ENCODE results near the gene SLFNL1. TPM values are rescaled to one million over a fixed set of nuclear protein-coding genes. Genes with fewer than 3 reads are reported as not detected.

The SLFNL1 gene
- total RNA-seq, 1 experiment from 2014 or later = 0.18 TPM

DNA sequence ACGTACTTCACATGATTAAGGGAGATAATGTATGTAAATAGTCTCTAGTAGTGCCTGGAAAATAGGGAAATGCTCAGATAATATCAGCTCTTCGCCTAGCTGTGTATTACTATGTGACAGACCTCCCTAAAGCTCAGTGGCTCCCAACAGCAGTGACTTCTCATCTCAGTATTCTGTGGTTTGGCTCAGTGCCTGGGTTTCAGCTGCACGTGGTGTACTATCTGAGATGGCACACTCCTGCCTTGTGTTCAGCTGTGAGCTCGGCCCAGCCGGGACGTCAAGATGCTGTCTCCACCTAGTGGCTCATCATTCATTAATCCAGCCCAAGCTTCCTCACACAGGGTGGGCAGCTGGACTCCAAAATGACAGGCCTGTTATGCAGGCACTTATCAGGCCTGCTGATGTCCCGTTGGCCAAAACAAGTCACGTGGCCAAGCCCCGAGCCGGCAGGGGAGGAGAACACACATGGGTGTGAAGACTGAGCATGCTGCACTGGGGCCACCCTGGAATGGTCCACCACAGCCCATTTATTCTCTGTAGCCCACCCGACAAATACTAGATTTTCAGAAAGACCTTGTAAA lies 17.8 kb downstream of the SLFNL1 start:
- Histone ChIP-seq H3K36me3 (ENCODE audit: control insufficient read depth, insufficient read depth, low read length) (no peaks in the 10 kb centered on the region), H3K9me3 (no peaks in the 10 kb centered on the region), H3K4me3 (ENCODE audit: low read depth, low read length) (no peak overlapping the region), H3K27me3 (replicated peaks; ENCODE audit: control insufficient read depth, insufficient read depth, low read length) (no peaks in the 10 kb centered on the region), H3K4me1 (no peaks in the 10 kb centered on the region)
- Mint-ChIP-seq H3K36me3 (ENCODE audit: insufficient read depth, unreplicated experiment) (peaks cover 92% of the 10 kb centered on the region), H3K4me1 (ENCODE audit: low read depth, unreplicated experiment) (no peaks in the 10 kb centered on the region), H3K27me3 (ENCODE audit: insufficient read depth, unreplicated experiment) (no peaks in the 10 kb centered on the region), H3K9me3 (ENCODE audit: unreplicated experiment) (no peaks in the 10 kb centered on the region), H3K27ac (ENCODE audit: unreplicated experiment) (no peak overlapping the region), H3K4me3 (ENCODE audit: unreplicated experiment) (no peak overlapping the region)
- BruUV-seq (replicated peaks) = no TSS peak
- peak in 1 of 2 experiments; percentile 36 for DNase-seq
- CTCF ChIA-PET = no interaction called here
- TF ChIP-seq, protein P1, sequence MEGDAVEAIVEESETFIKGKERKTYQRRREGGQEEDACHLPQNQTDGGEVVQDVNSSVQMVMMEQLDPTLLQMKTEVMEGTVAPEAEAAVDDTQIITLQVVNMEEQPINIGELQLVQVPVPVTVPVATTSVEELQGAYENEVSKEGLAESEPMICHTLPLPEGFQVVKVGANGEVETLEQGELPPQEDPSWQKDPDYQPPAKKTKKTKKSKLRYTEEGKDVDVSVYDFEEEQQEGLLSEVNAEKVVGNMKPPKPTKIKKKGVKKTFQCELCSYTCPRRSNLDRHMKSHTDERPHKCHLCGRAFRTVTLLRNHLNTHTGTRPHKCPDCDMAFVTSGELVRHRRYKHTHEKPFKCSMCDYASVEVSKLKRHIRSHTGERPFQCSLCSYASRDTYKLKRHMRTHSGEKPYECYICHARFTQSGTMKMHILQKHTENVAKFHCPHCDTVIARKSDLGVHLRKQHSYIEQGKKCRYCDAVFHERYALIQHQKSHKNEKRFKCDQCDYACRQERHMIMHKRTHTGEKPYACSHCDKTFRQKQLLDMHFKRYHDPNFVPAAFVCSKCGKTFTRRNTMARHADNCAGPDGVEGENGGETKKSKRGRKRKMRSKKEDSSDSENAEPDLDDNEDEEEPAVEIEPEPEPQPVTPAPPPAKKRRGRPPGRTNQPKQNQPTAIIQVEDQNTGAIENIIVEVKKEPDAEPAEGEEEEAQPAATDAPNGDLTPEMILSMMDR (IDR thresholded peaks at IDR 0.05; ENCODE audit: insufficient read depth in 1 of 2, low read depth in 1 of 2, low read length in 1 of 2, severe bottlenecking in 1 of 2, unreplicated experiment in 1 of 2) = no peak
- intact Hi-C loops (cut with micrococcal nuclease; ENCODE audit: unreplicated experiment) = no loop called here
- POLR2A ChIA-PET = no interaction called here

DNA sequence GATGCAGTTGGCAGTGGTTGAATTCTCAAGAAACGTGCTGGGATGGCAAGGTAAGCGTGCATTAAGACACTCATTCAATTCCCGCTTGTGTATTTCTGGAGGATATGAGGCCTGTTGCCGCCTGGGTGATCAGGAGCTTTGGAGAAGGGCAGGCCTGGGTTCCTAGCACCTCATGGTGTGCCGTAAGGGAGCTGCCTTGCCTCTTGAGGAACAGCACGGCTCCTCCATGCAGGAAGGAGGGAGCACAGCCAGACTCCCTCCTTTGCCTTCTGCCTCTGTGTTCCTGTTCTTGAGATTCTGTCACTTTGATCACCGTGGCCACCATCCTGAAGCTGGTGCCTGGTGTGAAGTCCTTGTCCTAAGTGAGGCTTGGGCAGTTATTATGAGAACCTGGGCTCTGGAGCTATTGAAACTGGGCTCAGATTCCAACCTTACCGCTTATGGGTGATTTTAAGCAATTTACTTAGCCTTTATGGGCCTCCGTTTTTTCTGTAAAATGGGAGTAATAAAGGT lies 18.3 kb downstream of the SLFNL1 start:
- intact Hi-C loops (cut with micrococcal nuclease; ENCODE audit: unreplicated experiment) = no loop called here
- Histone ChIP-seq H3K4me3 (ENCODE audit: low read depth, low read length) (no peak overlapping the region), H3K36me3 (ENCODE audit: control insufficient read depth, insufficient read depth, low read length) (no peaks in the 10 kb centered on the region), H3K9me3 (no peaks in the 10 kb centered on the region), H3K27me3 (replicated peaks; ENCODE audit: control insufficient read depth, insufficient read depth, low read length) (no peaks in the 10 kb centered on the region), H3K4me1 (no peaks in the 10 kb centered on the region)
- Mint-ChIP-seq H3K9me3 (ENCODE audit: unreplicated experiment) (no peaks in the 10 kb centered on the region), H3K4me3 (ENCODE audit: unreplicated experiment) (no peak overlapping the region), H3K36me3 (ENCODE audit: insufficient read depth, unreplicated experiment) (peaks cover 92% of the 10 kb centered on the region), H3K27me3 (ENCODE audit: insufficient read depth, unreplicated experiment) (no peaks in the 10 kb centered on the region), H3K4me1 (ENCODE audit: low read depth, unreplicated experiment) (no peaks in the 10 kb centered on the region), H3K27ac (ENCODE audit: unreplicated experiment) (no peak overlapping the region)
- CTCF ChIA-PET = no interaction called here
- BruUV-seq (replicated peaks) = no TSS peak
- TF ChIP-seq, protein P1 (IDR thresholded peaks at IDR 0.05; ENCODE audit: insufficient read depth in 1 of 2, low read depth in 1 of 2, low read length in 1 of 2, severe bottlenecking in 1 of 2, unreplicated experiment in 1 of 2) = no peak
- POLR2A ChIA-PET = no interaction called here
- no peak for DNase-seq

DNA sequence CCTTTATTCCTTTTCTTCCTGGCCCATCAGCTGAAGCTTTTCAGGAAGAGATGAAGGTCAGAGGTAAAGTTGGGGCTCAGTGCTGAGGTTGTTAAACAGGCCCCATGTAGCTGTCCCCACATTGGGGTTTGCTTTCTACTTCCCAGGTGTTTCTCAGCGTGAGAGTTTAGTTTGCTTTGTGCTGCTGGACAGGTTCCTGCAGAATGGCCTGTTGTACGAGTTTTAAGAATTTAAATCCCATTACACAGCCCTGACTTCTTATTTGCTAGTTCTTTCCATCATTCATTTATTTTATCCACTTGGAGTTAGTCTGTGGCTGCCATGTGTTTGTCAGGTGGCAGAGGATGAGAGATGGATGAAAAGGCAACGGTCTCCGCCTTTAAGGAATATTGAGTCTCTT lies 22.9 kb downstream of the SLFNL1 start:
- DNase-seq = no peak
- Mint-ChIP-seq H3K36me3 (ENCODE audit: insufficient read depth, unreplicated experiment) (peaks cover 99% of the 10 kb centered on the region), H3K4me3 (ENCODE audit: unreplicated experiment) (no peak overlapping the region), H3K9me3 (ENCODE audit: unreplicated experiment) (no peaks in the 10 kb centered on the region), H3K27ac (ENCODE audit: unreplicated experiment) (no peak overlapping the region), H3K27me3 (ENCODE audit: insufficient read depth, unreplicated experiment) (no peaks in the 10 kb centered on the region), H3K4me1 (ENCODE audit: low read depth, unreplicated experiment) (no peaks in the 10 kb centered on the region)
- intact Hi-C loops (cut with micrococcal nuclease; ENCODE audit: unreplicated experiment) = no loop called here
- no TSS peak for BruUV-seq (replicated peaks)
- TF ChIP-seq, protein P1 (IDR thresholded peaks at IDR 0.05; ENCODE audit: insufficient read depth in 1 of 2, low read depth in 1 of 2, low read length in 1 of 2, severe bottlenecking in 1 of 2, unreplicated experiment in 1 of 2) = no peak
- no peak overlapping the region for H3K4me3 ChIP-seq (ENCODE audit: low read depth, low read length)
- no peaks in the 10 kb centered on the region for H3K4me1 ChIP-seq
- no peaks in the 10 kb centered on the region for H3K9me3 ChIP-seq
- H3K27me3 ChIP-seq (replicated peaks; ENCODE audit: control insufficient read depth, insufficient read depth, low read length) = no peaks in the 10 kb centered on the region
- no peaks in the 10 kb centered on the region for H3K36me3 ChIP-seq (ENCODE audit: control insufficient read depth, insufficient read depth, low read length)
- ChIA-PET CTCF (no interaction called here), POLR2A (no interaction called here)

Data from Caco-2 (cell line).